ENCODE results near the gene USE1. TPM values are rescaled to one million over a fixed set of nuclear protein-coding genes. Genes with fewer than 3 reads are reported as not detected.
A peak's percentile ranks its signal among the peaks of the same experiment; 100 is the strongest.

Gene USE1
- total and polyA plus RNA-seq, 9 of the 15 experiments (the other 6 are each of a cell fraction or from before 2014, with no cell fraction given), result 17.3 to 52.4 (median 34.0) TPM

GRCh38 chr19:17215127-17215971 lies at the start of gene USE1 (continued):
- no peak for TF ChIP-seq ZSCAN32 (CRISPR knock-in tag; IDR thresholded peaks at IDR 0.05)
- peak; percentile 98 for TF ChIP-seq NFRKB (IDR thresholded peaks at IDR 0.05; ENCODE audit: low read depth)
- peak in 1 of 2 experiments; percentile 43; a peak in 1 of 4 replicates for TF ChIP-seq NRF1 (conservative IDR thresholded peaks at IDR 0.05 in 1 of 2, IDR thresholded peaks at IDR 0.05 in 1 of 2)
- no peak for TF ChIP-seq TFAM (CRISPR knock-in tag; conservative IDR thresholded peaks at IDR 0.05)
- no peak for TF ChIP-seq KAT2B (IDR thresholded peaks at IDR 0.05; ENCODE audit: low read depth, low read length)
- peak; percentile 88; the same call in 1 of the 2 replicates for TF ChIP-seq HMGXB4 (CRISPR knock-in tag; IDR thresholded peaks at IDR 0.05)
- TF ChIP-seq THAP7 (CRISPR knock-in tag; IDR thresholded peaks at IDR 0.05), result no peak
- TF ChIP-seq MEF2D (tag; conservative IDR thresholded peaks at IDR 0.05; ENCODE audit: low read depth), result peak; percentile 55; the same call in 1 of the 2 replicates
- no peak; the same call in none of the 2 replicates for TF ChIP-seq PML (IDR thresholded peaks at IDR 0.05; ENCODE audit: low read length)
- no peak for TF ChIP-seq ZNF3 (CRISPR knock-in tag; IDR thresholded peaks at IDR 0.05)
- TF ChIP-seq ZNF780A (CRISPR knock-in tag; IDR thresholded peaks at IDR 0.05), result no peak
- TF ChIP-seq JUNB (CRISPR knock-in tag; conservative IDR thresholded peaks at IDR 0.05), result no peak
- peak; percentile 94 for TF ChIP-seq C11orf30 (IDR thresholded peaks at IDR 0.05; ENCODE audit: low read depth)
- no peak for TF ChIP-seq TAL1 (IDR thresholded peaks at IDR 0.05)
- no peak for TF ChIP-seq PRPF4 (IDR thresholded peaks at IDR 0.05; ENCODE audit: insufficient read depth, low read depth, low read length, poor library complexity, severe bottlenecking)
- TF ChIP-seq NEUROD1 (IDR thresholded peaks at IDR 0.05; ENCODE audit: borderline replicate concordance, low read depth, low read length, partially characterized antibody), result no peak
- no peak for TF ChIP-seq SIRT6 (IDR thresholded peaks at IDR 0.05; ENCODE audit: low read depth, low read length)
- TF ChIP-seq POLR2AphosphoS5 (IDR thresholded peaks at IDR 0.05; ENCODE audit: control insufficient read depth, insufficient read depth, low read depth, low read length), result peak; percentile 90
- no peak for TF ChIP-seq HMG20B (CRISPR knock-in tag; IDR thresholded peaks at IDR 0.05)
- no peak for TF ChIP-seq YBX1 (IDR thresholded peaks at IDR 0.05)
- TF ChIP-seq ZNF57 (CRISPR knock-in tag; IDR thresholded peaks at IDR 0.05), result no peak
- no peak for TF ChIP-seq ZBTB34 (CRISPR knock-in tag; IDR thresholded peaks at IDR 0.05)
- peak; percentile 92 for TF ChIP-seq GTF2E2 (tag; IDR thresholded peaks at IDR 0.05)

Measured in K562 (cell line).